HUES48 (cell line): ENCODE measurements around the gene HLA-B.
"Not testable (repeated sequence)": the region's sequence is repeated elsewhere in the genome, so short reads cannot be mapped to it uniquely, and the experiment has no call there.

Experiments used
- H3K27ac ChIP-seq: one replicate; pipeline ENCODE4 v1.7.0; 2013; ENCODE audit warnings: low read depth, low read length, inconsistent platforms
- H3K27me3 ChIP-seq: 2 replicates; pipeline ENCODE4 v1.6.1; 2013; ENCODE audit warnings: mild to moderate bottlenecking, low read length; ENCODE audit not compliant: control insufficient read depth, insufficient read depth
- H3K36me3 ChIP-seq: 2 replicates; pipeline ENCODE4 v1.6.1; 2013; ENCODE audit warnings: low read length; ENCODE audit not compliant: control insufficient read depth, insufficient read depth
- H3K4me1 ChIP-seq: 2 replicates; pipeline ENCODE4 v1.6.1; 2013; ENCODE audit warnings: mild to moderate bottlenecking, low read length; ENCODE audit not compliant: control insufficient read depth, insufficient read depth
- H3K4me3 ChIP-seq: 2 replicates; pipeline ENCODE4 v1.5.1; 2013; ENCODE audit warnings: mild to moderate bottlenecking, low read depth, low read length
- H3K9ac ChIP-seq: 2 replicates; pipeline ENCODE4 v1.6.1; 2013; ENCODE audit warnings: mild to moderate bottlenecking, low read depth, low read length, moderate library complexity
- H3K9me3 ChIP-seq: 2 replicates; pipeline ENCODE4 v1.6.1; 2013; ENCODE audit warnings: low read length; ENCODE audit not compliant: control insufficient read depth, insufficient read depth

The HLA-B gene

GRCh38 chr6:31397153-31397499, 40.1 kb upstream of the HLA-B start:
- H3K9me3 ChIP-seq, H3K27ac ChIP-seq, H3K9ac ChIP-seq, H3K4me3 ChIP-seq, H3K36me3 ChIP-seq: not testable (repeated sequence)
- peaks cover 25% of the 10 kb centered on the region for H3K27me3 ChIP-seq
- H3K4me1 ChIP-seq: peaks cover 14% of the 10 kb centered on the region

- Histone ChIP-seq H3K4me3 (no peak overlapping the region), H3K9ac (no peak overlapping the region), H3K9me3 (no peaks in the 10 kb centered on the region)
Observed at GRCh38 chr6:31396422-31397152, 39.6 kb upstream of the HLA-B start.

GRCh38 chr6:31395832-31396231, 38.9 kb upstream of the HLA-B start:
- Histone ChIP-seq H3K4me1 (peaks cover 5% of the 10 kb centered on the region), H3K4me3 (no peak overlapping the region), H3K27me3 (peaks cover 12% of the 10 kb centered on the region), H3K36me3 (no peaks in the 10 kb centered on the region), H3K9ac (no peak overlapping the region), H3K27ac (no peak overlapping the region), H3K9me3 (no peaks in the 10 kb centered on the region)

More at GRCh38 chr6:31396422-31397152, 39.6 kb upstream of the HLA-B start:
- H3K27ac ChIP-seq: no peak overlapping the region
- H3K27me3 ChIP-seq: peaks cover 19% of the 10 kb centered on the region
- no peaks in the 10 kb centered on the region for H3K36me3 ChIP-seq
- peaks cover 12% of the 10 kb centered on the region for H3K4me1 ChIP-seq

- no peaks in the 10 kb centered on the region for H3K36me3 ChIP-seq
- H3K4me1 ChIP-seq: peaks cover 4% of the 10 kb centered on the region; the same call in 1 of the 2 replicates
- peaks cover 5% of the 10 kb centered on the region; the same call in 1 of the 2 replicates for H3K27me3 ChIP-seq
- H3K4me3 ChIP-seq: no peak overlapping the region
- no peak overlapping the region for H3K9ac ChIP-seq
- H3K27ac ChIP-seq: no peak overlapping the region
- no peaks in the 10 kb centered on the region for H3K9me3 ChIP-seq
Observed at GRCh38 chr6:31394381-31394780, 37.4 kb upstream of the HLA-B start.

- Histone ChIP-seq H3K27me3 (peaks cover 4% of the 10 kb centered on the region; the same call in 1 of the 2 replicates), H3K4me3 (no peak overlapping the region), H3K9me3 (no peaks in the 10 kb centered on the region), H3K27ac (no peak overlapping the region), H3K9ac (no peak overlapping the region), H3K36me3 (no peaks in the 10 kb centered on the region), H3K4me1 (peaks cover 4% of the 10 kb centered on the region; the same call in 1 of the 2 replicates)
Observed at GRCh38 chr6:31393932-31394331, 37.0 kb upstream of the HLA-B start.

GRCh38 chr6:31389802-31390132, 32.8 kb upstream of the HLA-B start:
- H3K27ac ChIP-seq, H3K9ac ChIP-seq, H3K27me3 ChIP-seq, H3K4me1 ChIP-seq, H3K4me3 ChIP-seq, H3K36me3 ChIP-seq, H3K9me3 ChIP-seq: not testable (repeated sequence)

- not testable (repeated sequence) for H3K4me1 ChIP-seq, H3K9ac ChIP-seq, H3K27ac ChIP-seq, H3K36me3 ChIP-seq, H3K27me3 ChIP-seq, H3K9me3 ChIP-seq, H3K4me3 ChIP-seq
Observed at GRCh38 chr6:31388916-31389801, 32.2 kb upstream of the HLA-B start.

- Histone ChIP-seq H3K27ac (no peak overlapping the region), H3K9me3 (no peaks in the 10 kb centered on the region), H3K27me3 (no peaks in the 10 kb centered on the region; the same call in 1 of the 2 replicates), H3K4me3 (no peak overlapping the region), H3K9ac (no peak overlapping the region), H3K36me3 (no peaks in the 10 kb centered on the region), H3K4me1 (no peaks in the 10 kb centered on the region)
Observed at GRCh38 chr6:31386977-31387376, 30.0 kb upstream of the HLA-B start.

- Histone ChIP-seq H3K27me3 (no peaks in the 10 kb centered on the region; the same call in 1 of the 2 replicates), H3K9me3 (no peaks in the 10 kb centered on the region), H3K4me3 (no peak overlapping the region), H3K36me3 (no peaks in the 10 kb centered on the region), H3K27ac (no peak overlapping the region), H3K4me1 (no peaks in the 10 kb centered on the region), H3K9ac (no peak overlapping the region)
Observed at GRCh38 chr6:31386099-31386498, 29.1 kb upstream of the HLA-B start.

- Histone ChIP-seq H3K27ac (no peak overlapping the region), H3K4me3 (no peak overlapping the region), H3K9ac (no peak overlapping the region), H3K4me1 (no peaks in the 10 kb centered on the region), H3K36me3 (no peaks in the 10 kb centered on the region), H3K9me3 (no peaks in the 10 kb centered on the region), H3K27me3 (no peaks in the 10 kb centered on the region; the same call in 1 of the 2 replicates)
Observed at GRCh38 chr6:31385041-31385440, 28.1 kb upstream of the HLA-B start.

GRCh38 chr6:31383149-31383548, 26.2 kb upstream of the HLA-B start:
- H3K27ac ChIP-seq: no peak overlapping the region
- no peaks in the 10 kb centered on the region for H3K36me3 ChIP-seq
- H3K27me3 ChIP-seq: no peaks in the 10 kb centered on the region; the same call in 1 of the 2 replicates
- H3K4me1 ChIP-seq: no peaks in the 10 kb centered on the region
- no peak overlapping the region for H3K4me3 ChIP-seq
- no peaks in the 10 kb centered on the region for H3K9me3 ChIP-seq
- H3K9ac ChIP-seq: no peak overlapping the region
